Peyer's patch (tissue), 4 donors: Measurements from ENCODE around the gene CLDN9.

Source experiments
- CTCF ChIP-seq, 6 experiments: fragments of 450-650 bp in 4 of 6; fragments of 200-600 bp in 2 of 6; sonication (generic) in 1 of 6; IDR thresholded peaks; one replicate each; pipeline ENCODE4 v1.5.1; 2017 to 2019; ENCODE audit warnings: antibody characterized with exemption in 6 of 6, mild to moderate bottlenecking in 3 of 6, moderate library complexity in 1 of 6
- POLR2A ChIP-seq, 2 donors: fragments of 450-650 bp; IDR thresholded peaks; one replicate each; pipeline ENCODE4 v1.5.1; 2017; ENCODE audit warnings: antibody characterized with exemption in 2 of 2, mild to moderate bottlenecking in 2 of 2, moderate library complexity in 2 of 2

GRCh38 chr16:3051494-3051893 lies 38.8 kb downstream of the CLDN9 start:
- TF ChIP-seq CTCF (IDR thresholded peaks at IDR 0.05) (no peak), POLR2A (IDR thresholded peaks at IDR 0.05) (no peak)
